Measurements from ENCODE around the gene MAMSTR.
A peak's percentile ranks its signal among the peaks of the same experiment; 100 is the strongest.
"Not testable (repeated sequence)": the region's sequence is repeated elsewhere in the genome, so short reads cannot be mapped to it uniquely, and the experiment has no call there.

MAMSTR gene, protein sequence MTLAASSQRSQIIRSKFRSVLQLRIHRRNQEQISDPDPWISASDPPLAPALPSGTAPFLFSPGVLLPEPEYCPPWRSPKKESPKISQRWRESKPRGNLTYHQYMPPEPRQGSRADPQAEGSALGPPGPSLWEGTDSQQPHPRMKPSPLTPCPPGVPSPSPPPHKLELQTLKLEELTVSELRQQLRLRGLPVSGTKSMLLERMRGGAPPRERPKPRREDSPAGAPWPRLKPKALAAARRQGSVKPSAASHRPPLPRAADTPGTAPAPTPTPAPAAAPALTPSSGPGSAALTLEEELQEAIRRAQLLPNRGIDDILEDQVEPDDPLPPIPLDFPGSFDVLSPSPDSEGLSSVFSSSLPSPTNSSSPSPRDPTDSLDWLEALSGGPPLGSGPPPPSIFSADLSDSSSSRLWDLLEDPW

GRCh38 chr19:48719263-48720171 is at the start of gene MAMSTR:
Gene MAMSTR (minus strand): TSS chr19:48719725. CDS start chr19:48719031, 694 bp downstream.
- no peak for DNase-seq (ENCODE audit: low read depth)

DNA sequence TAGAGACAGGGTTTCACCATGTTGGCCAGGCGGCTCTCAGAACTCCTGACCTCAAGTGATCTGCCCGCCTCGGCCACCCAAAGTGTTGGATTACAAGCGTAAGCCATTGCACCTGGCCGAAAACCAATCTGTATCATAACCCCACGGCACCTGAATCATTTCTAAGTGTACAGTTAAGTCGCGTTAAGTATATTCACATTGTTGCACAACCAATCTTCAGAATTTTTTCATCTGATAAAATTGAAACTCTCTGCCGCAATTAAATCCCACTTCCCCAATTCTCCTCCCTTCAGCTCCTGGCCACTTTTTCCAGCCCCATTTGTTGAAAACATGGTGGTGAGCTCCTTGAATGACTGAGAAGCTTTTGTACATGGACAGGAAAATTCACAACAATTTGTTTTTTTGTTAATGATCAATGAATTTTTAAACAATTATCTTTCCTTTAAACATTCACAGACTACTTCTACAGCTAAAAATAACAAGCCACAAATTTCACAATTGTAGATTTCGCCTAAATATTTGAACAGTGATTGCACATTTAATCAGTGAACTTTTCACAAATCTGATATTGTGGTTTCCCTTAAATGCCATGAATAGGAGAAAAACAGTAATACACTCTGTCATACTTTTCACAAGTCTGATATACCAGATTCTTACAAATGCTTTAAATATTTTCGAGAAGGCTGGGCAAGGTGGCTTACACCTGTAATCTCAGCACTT is 49.6 kb upstream of the MAMSTR start:
- DNase-seq (ENCODE audit: low read depth), result no peak

- DNase-seq (ENCODE audit: low read depth), result not testable (repeated sequence)
These were observed 48.7 kb upstream of the MAMSTR start for GRCh38 chr19:48768171-48768753.

DNA sequence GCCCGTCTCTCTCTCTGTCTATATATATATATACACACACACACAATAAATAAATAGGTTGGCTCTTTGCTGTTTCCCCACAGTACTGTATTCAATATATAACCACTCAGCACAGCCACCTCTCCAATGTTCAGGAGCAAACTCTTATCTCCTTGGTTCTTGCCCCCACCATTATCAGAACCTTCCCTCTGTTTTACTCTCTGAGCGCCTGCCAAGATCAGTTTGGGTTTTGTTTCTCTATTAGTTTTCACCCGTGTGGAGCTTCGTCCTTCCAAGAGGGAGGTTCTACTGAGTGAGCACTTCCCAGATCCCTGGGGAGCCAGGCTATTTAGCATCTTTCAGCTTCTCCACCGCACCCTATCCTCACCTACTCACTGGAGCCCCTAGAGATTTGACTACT is 46.3 kb upstream of the MAMSTR start:
- DNase-seq (ENCODE audit: low read depth), result not testable (repeated sequence)

DNA sequence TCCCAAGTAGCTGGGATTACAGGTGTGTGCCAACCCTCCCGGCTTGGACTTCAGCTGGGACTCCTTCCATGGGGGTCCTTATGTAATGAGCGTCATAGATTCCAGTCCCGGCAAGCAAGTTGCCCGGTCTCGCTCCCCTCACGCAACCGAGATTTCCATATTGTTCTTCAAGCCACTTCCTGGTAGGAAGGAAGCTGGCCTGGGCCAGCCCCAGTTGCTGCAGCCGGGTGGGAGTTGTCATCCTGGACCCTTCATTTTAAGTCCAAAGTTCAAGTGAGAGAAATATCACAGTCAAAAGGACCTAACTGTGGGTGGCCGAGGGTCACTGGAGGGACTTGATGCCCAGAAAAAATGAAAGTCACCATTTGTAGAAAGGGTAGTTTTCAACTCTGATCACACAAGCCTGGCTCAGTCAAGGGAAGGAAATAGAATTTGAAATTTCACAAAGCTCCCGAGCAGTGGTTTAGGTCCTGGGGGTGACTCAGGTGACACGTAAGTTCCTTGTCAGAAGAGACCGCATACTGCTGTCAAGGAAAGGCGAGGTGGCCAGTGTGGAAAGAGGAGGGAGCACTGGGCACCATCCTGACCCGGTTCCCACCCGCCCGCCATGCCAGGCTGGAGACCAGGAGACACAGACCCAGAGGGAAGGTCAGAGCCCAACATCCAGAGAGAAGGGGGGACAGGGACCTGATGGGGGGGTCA is 41.1 kb upstream of the MAMSTR start:
- DNase-seq (ENCODE audit: low read depth), result no peak

DNA sequence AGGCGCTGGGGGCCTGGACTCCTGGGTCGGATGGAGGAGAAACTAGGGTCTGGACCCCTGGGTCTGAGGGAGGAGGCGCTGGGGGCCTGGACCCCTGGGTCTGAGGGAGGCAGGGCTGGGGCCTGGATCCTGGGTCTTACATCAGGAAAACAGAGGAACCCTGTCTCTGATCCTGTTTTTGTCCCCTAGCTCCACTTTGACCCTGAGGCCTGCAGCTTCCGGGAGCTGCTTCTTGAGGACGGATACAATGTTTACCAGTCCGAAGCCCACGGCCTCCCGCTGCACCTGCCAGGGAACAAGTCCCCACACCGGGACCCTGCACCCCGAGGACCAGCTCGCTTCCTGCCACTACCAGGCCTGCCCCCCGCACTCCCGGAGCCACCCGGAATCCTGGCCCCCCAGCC is 38.2 kb upstream of the MAMSTR start:
- DNase-seq (ENCODE audit: low read depth), result no peak

GRCh38 chr19:48757089-48757675 is 37.7 kb upstream of the MAMSTR start:
- no peak for DNase-seq (ENCODE audit: low read depth)

DNA sequence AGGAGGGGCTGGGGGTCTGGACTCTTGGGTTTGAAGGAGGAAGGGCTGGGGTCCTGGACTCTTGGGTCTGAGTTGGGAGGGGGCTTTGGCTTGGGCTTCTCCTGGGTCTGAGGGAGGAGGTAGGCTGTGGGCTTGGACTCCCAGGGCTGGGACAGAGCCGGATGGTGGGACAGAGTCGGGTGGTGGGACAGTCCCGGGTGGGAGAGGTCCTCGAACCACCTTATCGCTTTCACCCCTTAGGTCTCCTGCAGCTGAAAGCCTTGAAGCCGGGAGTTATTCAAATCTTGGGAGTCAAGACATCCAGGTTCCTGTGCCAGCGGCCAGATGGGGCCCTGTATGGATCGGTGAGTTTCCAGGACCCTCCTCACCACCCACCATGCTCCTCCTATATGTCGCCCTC is 37.2 kb upstream of the MAMSTR start:
- no peak for DNase-seq (ENCODE audit: low read depth)

GRCh38 chr19:48756212-48756611 is 36.7 kb upstream of the MAMSTR start:
- no peak for DNase-seq (ENCODE audit: low read depth)

DNA sequence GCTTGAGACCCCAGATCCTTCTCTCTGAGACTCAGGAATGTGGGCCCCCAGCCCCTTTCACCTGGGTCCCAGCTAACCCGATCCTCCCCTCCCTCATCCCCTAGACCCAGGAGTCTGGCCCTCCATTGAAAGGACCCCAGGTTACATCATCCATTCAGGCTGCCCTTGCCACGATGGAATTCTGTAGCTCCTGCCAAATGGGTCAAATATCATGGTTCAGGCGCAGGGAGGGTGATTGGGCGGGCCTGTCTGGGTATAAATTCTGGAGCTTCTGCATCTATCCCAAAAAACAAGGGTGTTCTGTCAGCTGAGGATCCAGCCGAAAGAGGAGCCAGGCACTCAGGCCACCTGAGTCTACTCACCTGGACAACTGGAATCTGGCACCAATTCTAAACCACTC is 36.3 kb upstream of the MAMSTR start:
- DNase-seq (ENCODE audit: low read depth), result no peak

DNA sequence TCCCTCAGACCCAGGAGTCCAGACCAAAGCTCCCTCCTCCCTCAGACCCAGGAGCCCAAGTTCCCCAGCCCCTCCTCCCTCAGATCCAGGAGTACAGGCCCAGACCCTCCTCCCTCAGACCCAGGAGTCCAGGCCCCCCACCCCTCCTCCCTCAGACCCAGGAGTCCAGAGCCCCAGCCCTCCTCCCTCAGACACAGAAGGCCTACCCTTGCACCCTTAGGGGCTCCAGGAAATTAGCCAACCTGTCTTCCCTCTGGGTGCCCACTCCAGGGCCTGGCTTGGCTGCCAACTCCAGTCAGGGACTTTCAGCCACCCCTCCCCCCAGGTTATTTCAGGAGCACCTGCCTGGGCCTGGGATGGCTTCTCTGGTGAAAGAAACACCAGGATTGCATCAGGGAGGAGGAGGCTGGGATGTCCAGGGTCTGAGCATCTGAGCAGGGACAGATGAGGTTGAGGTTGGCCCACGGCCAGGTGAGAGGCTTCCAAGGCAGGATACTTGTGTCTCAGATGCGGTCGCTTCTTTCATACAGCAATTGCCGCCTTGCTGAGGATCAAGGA is 35.6 kb upstream of the MAMSTR start, which contains the start of gene FGF21:
TSS of gene FGF21 (plus strand) at position 441 of the 558 bp plus-strand sequence. CDS start 713 bp downstream, outside the sequence.
- no peak for DNase-seq (ENCODE audit: low read depth)

GRCh38 chr19:48752496-48753365 is 33.2 kb upstream of the MAMSTR start, which contains the start of gene FUT1:
Gene FUT1 (minus strand): TSS chr19:48752641. CDS start chr19:48751281, 1,360 bp downstream.
- peak; percentile 11 for DNase-seq (ENCODE audit: low read depth)

DNA sequence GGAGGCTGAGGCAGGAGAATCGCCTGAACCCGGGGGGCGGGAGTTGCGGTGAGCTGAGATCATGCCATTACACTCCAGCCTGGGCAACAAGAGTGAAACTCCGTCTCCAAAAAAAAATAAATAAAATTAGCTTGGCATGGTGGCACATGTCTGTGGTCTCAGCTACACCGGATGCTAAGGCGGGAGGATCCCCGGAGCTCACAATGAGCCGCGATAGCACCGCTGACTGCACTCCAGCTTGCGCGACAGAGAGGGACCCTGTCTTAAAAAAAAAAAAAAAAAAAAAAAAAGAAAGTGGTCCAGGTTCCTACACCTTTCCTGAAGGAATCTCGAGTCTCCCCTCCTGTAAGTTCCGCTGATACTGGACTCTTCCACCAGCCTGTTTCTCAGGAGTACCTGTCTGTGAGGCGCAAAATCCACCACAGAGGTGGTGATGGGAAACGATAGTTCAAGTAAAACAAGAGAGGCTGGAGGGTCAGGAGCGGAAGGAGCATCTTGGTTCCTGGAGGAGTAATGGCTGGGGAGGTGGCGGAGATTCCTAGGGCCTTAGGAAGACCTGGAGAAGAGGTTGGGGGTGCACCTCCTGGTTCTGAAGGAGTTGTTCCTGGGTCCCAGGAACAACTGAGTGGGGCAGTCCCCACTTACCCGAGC is 32.4 kb upstream of the MAMSTR start:
- no peak for DNase-seq (ENCODE audit: low read depth)

DNA sequence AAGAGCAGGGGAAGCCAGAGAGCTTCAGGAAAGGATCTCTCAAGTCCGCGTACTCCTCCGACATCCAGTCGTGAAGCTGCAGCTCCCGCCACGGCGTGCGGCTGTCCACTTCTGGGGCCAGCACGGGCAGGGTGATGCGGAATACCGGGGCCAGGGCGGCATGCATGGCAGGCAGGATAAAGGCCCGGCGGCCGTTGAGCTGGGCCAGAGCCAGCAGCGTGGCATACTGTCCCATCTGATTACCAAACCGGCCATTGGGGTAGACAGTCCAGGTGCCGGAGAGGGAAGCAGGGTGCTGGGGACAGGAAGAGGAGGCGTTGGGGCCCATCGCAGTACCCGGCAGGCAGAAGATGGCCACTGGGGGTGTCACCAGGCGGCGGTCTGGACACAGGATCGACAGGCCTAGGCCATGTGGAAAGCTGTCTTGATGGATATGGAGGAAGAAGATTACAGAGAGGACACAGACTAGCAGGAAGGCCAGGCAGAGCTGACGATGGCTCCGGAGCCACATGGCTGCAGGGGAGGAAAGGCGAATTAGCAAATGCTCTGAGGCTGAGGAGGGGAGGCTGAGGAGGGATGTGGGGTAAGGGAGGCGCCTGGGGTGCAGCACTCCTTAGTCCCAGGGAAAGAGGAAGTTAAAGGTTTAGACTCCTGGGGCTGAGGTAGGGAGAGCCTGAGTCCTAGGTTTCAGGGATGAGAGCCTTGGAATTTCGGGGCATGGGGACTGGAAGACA is 31.4 kb upstream of the MAMSTR start:
- no peak for DNase-seq (ENCODE audit: low read depth)

DNA sequence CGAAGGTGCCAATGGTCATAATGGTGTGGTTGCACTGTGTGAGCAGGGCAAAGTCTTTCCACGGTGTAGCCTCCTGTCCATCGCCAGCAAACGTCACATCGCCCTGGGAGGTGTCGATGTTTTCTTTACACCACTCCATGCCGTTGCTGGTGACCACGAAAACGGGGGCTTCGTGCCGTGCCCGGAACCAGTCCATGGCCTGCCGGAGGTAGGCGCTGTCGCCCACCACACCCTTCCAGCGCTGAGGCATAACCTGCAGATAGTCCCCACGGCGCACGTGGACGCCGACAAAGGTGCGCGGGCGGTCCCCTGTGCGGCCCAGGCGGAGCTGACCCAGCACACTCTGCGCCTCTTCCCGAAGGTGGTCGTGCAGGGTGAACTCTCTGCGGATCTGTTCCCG is 30.8 kb upstream of the MAMSTR start:
- no peak for DNase-seq (ENCODE audit: low read depth)

- DNase-seq (ENCODE audit: low read depth), result no peak
These were observed 30.2 kb upstream of the MAMSTR start for GRCh38 chr19:48749571-48750198.

GRCh38 chr19:48746738-48747575 is 27.4 kb upstream of the MAMSTR start, which contains the start of gene IZUMO1:
Gene IZUMO1 (minus strand): TSS chr19:48746909. CDS start chr19:48745859, 1,050 bp downstream.
- no peak for DNase-seq (ENCODE audit: low read depth)

Measured in T-helper 22 cell (primary cell).